ENCODE results near the gene TRIM14.

DNA sequence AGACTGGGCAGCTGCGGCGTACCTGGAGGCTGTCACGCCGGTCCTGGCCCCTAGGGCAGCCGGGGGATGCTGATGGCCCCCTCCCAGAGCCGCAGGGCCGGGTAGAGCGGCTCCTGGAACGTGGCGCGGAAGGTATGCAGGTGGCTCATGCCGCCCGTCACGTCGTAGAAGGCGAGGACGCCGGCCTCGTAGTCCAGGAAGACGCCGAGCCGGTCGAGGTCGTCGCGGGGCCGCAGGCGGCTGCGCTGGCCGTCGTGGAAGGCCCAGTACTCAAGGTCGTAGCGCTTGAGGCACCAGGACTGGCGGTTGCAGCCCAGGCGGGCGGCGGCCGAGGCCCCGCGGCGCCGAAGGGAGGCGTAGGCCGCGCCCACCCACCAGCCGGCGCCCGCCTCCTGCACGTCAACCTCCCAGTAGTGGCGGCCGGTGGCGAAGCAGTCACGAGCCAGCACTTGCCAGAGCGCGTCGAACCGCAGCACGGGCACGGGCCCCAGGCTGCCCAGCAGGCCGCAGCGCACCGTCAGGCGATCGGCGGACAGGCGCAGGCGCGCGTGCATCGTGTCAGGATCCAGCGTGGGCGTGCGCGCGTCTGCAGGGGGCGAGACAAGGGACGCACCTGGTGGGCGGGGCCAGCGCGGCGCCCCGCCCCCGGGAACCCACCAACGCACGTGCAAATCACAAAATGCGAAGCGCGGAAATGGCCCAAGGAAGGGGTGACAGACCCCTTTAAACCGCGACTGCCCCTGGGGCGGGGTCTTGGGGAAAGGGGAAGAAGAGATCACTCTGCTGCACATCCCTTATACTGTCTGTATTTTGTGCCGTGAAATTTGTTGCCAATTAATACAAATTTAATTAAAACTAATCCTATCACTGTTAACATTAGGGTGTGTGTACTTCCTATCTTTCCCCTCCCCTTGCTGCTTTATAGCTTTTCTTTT, 31.3 kb downstream of the TRIM14 start:
- no peak for TF ChIP-seq POLR2A (IDR thresholded peaks at IDR 0.05)
- TF ChIP-seq, protein P1, sequence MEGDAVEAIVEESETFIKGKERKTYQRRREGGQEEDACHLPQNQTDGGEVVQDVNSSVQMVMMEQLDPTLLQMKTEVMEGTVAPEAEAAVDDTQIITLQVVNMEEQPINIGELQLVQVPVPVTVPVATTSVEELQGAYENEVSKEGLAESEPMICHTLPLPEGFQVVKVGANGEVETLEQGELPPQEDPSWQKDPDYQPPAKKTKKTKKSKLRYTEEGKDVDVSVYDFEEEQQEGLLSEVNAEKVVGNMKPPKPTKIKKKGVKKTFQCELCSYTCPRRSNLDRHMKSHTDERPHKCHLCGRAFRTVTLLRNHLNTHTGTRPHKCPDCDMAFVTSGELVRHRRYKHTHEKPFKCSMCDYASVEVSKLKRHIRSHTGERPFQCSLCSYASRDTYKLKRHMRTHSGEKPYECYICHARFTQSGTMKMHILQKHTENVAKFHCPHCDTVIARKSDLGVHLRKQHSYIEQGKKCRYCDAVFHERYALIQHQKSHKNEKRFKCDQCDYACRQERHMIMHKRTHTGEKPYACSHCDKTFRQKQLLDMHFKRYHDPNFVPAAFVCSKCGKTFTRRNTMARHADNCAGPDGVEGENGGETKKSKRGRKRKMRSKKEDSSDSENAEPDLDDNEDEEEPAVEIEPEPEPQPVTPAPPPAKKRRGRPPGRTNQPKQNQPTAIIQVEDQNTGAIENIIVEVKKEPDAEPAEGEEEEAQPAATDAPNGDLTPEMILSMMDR (IDR thresholded peaks at IDR 0.05), result no peak

Data from right lobe of liver (tissue), 4 donors.